Limb (tissue), 2 donors: Measurements from ENCODE around the gene BPNT1.
"Not testable (repeated sequence)": the region's sequence is repeated elsewhere in the genome, so short reads cannot be mapped to it uniquely, and the experiment has no call there.

ENCODE experiments used
- DNase-seq, 2 donors: peaks; one replicate each; pipeline ENCODE4 v3.0.0-alpha.2; 2016; ENCODE audit errors: extremely low spot score in 2 of 2

The BPNT1 gene

GRCh38 chr1:220084460-220084859 lies 5.1 kb downstream of the BPNT1 start:
- DNase-seq, result no peak

- DNase-seq, result no peak
These were observed 11.7 kb downstream of the BPNT1 start for GRCh38 chr1:220077887-220078286.

GRCh38 chr1:220076861-220077762 lies 12.5 kb downstream of the BPNT1 start:
- no peak for DNase-seq

- no peak for DNase-seq
These were observed 22.1 kb downstream of the BPNT1 start for GRCh38 chr1:220067269-220068204.

GRCh38 chr1:220062629-220063028 lies 27.0 kb downstream of the BPNT1 start:
- no peak for DNase-seq

GRCh38 chr1:220060876-220061275 lies 28.7 kb downstream of the BPNT1 start:
- no peak for DNase-seq

GRCh38 chr1:220056374-220056773 lies 33.2 kb downstream of the BPNT1 start:
- no peak for DNase-seq

GRCh38 chr1:220046052-220046930 lies 43.3 kb downstream of the BPNT1 start, which contains the start of gene EPRS1:
EPRS1 (minus strand) TSS chr1:220046505; CDS start chr1:220046388, 117 bp downstream.
- DNase-seq, result peak; percentile 94 to 97

GRCh38 chr1:220045356-220046051 lies 44.1 kb downstream of the BPNT1 start:
- no peak for DNase-seq

GRCh38 chr1:220044678-220045355 lies 44.8 kb downstream of the BPNT1 start:
- no peak for DNase-seq

- DNase-seq, result no peak
These were observed 45.9 kb downstream of the BPNT1 start for GRCh38 chr1:220043646-220044045.

- DNase-seq, result no peak
These were observed 49.5 kb downstream of the BPNT1 start for GRCh38 chr1:220040028-220040596.

GRCh38 chr1:220038640-220039039 lies 50.9 kb downstream of the BPNT1 start:
- no peak for DNase-seq

GRCh38 chr1:220037810-220038209 lies 51.8 kb downstream of the BPNT1 start:
- not testable (repeated sequence) for DNase-seq

GRCh38 chr1:220032911-220033310 lies 56.7 kb downstream of the BPNT1 start:
- no peak for DNase-seq

GRCh38 chr1:220031287-220031686 lies 58.3 kb downstream of the BPNT1 start:
- no peak for DNase-seq

GRCh38 chr1:220028346-220028895 lies 61.2 kb downstream of the BPNT1 start:
- DNase-seq, result peak in 1 of 2 donors; percentile 5

- no peak for DNase-seq
These were observed 70.5 kb downstream of the BPNT1 start for GRCh38 chr1:220019071-220019470.

- no peak for DNase-seq
These were observed 76.1 kb downstream of the BPNT1 start for GRCh38 chr1:220013497-220013896.
